ENCODE results near the gene SLC1A5. TPM values are rescaled to one million over a fixed set of nuclear protein-coding genes. Genes with fewer than 3 reads are reported as not detected.

Gene SLC1A5
- total and polyA plus RNA-seq, 4 donors, result 38.2 to 216 (median 106) TPM

DNA sequence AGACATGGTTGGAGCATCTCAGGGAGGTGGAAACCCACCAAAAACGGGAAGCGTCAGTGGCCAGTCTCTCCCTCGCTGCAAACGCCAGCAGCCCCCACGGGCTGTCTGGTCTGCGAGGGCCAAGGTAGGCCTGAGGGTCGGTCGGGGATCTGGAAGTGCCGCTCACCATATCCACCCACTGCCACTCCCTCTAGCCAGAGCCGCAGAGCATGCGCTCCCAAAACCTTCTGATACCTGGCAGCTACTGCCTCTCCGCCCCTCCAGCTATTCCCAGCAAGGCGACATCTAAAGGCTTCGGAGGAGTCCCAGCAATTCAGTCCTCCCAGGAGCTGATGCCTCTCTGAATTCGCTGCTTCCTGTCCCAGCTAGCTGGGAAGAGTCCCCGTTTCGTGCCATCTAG is 46.9 kb downstream of the SLC1A5 start:
- Histone ChIP-seq H3K27me3 (ENCODE audit: control insufficient read depth in 3 of 3, insufficient read depth in 3 of 3, low read length in 2 of 3) (no peaks in the 10 kb centered on the region), H3K27ac (ENCODE audit: low read depth in 1 of 2, low read length in 1 of 2) (no peak overlapping the region), H3K9ac (ENCODE audit: insufficient read depth in 1 of 2, low read length in 2 of 2) (no peak overlapping the region), H3K4me3 (no peak overlapping the region), H3K36me3 (ENCODE audit: control insufficient read depth in 4 of 4, insufficient read depth in 4 of 4, low read length in 4 of 4) (peaks cover 0 to 27% (median 8%) of the 10 kb centered on the region in 4 donors), H3K9me3 (ENCODE audit: control insufficient read depth in 4 of 4, insufficient read depth in 3 of 4, low read length in 3 of 4) (no peaks in the 10 kb centered on the region), H3K4me1 (ENCODE audit: control insufficient read depth in 5 of 5, insufficient read depth in 5 of 5, low read length in 5 of 5) (peaks cover 9 to 48% (median 24%) of the 10 kb centered on the region in 5 donors)
- TF ChIP-seq, protein P1, sequence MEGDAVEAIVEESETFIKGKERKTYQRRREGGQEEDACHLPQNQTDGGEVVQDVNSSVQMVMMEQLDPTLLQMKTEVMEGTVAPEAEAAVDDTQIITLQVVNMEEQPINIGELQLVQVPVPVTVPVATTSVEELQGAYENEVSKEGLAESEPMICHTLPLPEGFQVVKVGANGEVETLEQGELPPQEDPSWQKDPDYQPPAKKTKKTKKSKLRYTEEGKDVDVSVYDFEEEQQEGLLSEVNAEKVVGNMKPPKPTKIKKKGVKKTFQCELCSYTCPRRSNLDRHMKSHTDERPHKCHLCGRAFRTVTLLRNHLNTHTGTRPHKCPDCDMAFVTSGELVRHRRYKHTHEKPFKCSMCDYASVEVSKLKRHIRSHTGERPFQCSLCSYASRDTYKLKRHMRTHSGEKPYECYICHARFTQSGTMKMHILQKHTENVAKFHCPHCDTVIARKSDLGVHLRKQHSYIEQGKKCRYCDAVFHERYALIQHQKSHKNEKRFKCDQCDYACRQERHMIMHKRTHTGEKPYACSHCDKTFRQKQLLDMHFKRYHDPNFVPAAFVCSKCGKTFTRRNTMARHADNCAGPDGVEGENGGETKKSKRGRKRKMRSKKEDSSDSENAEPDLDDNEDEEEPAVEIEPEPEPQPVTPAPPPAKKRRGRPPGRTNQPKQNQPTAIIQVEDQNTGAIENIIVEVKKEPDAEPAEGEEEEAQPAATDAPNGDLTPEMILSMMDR (IDR thresholded peaks at IDR 0.05; ENCODE audit: control extremely low read depth, extremely low read depth), result no peak
- DNase-seq (no peak), ATAC-seq (ENCODE audit: insufficient read depth, low FRiP score) (no peak)
- WGBS, 2 donors, result 87 to 88% methylated on average over 17 of the region's 17 CpGs

- peaks cover 3 to 40% (median 16%) of the 10 kb centered on the region in 5 donors for H3K4me1 ChIP-seq (ENCODE audit: control insufficient read depth in 5 of 5, insufficient read depth in 5 of 5, low read length in 5 of 5)
- ATAC-seq (ENCODE audit: insufficient read depth, low FRiP score), result no peak
- H3K27ac ChIP-seq (ENCODE audit: low read depth in 1 of 2, low read length in 1 of 2), result peak overlapping the region; percentile 40 to 58
- H3K9ac ChIP-seq (ENCODE audit: insufficient read depth in 1 of 2, low read length in 2 of 2), result no peak overlapping the region
- TF ChIP-seq, protein P1 (IDR thresholded peaks at IDR 0.05; ENCODE audit: control extremely low read depth, extremely low read depth), result no peak
- H3K4me3 ChIP-seq, result no peak overlapping the region
- H3K36me3 ChIP-seq (ENCODE audit: control insufficient read depth in 4 of 4, insufficient read depth in 4 of 4, low read length in 4 of 4), result peaks cover 0 to 28% (median 11%) of the 10 kb centered on the region in 4 donors
- 71 to 83% methylated on average over 14 of the region's 14 CpGs for WGBS, 2 donors
- no peaks in the 10 kb centered on the region for H3K9me3 ChIP-seq (ENCODE audit: control insufficient read depth in 4 of 4, insufficient read depth in 3 of 4, low read length in 3 of 4)
- no peaks in the 10 kb centered on the region for H3K27me3 ChIP-seq (ENCODE audit: control insufficient read depth in 3 of 3, insufficient read depth in 3 of 3, low read length in 2 of 3)
- peak; percentile 88 to 92 (median 89) for DNase-seq
Measured at GRCh38 chr19:46739290-46739771, 49.1 kb downstream of the SLC1A5 start.

- peaks cover under 1 to 35% (median 25%) of the 10 kb centered on the region in 4 donors for H3K36me3 ChIP-seq (ENCODE audit: control insufficient read depth in 4 of 4, insufficient read depth in 4 of 4, low read length in 4 of 4)
- H3K4me1 ChIP-seq (ENCODE audit: control insufficient read depth in 5 of 5, insufficient read depth in 5 of 5, low read length in 5 of 5), result peaks cover 3 to 33% (median 12%) of the 10 kb centered on the region in 5 donors
- H3K27me3 ChIP-seq (ENCODE audit: control insufficient read depth in 3 of 3, insufficient read depth in 3 of 3, low read length in 2 of 3), result no peaks in the 10 kb centered on the region
- H3K9ac ChIP-seq (ENCODE audit: insufficient read depth in 1 of 2, low read length in 2 of 2), result no peak overlapping the region
- ATAC-seq (ENCODE audit: insufficient read depth, low FRiP score) (no peak), DNase-seq (no peak)
- no peak overlapping the region for H3K4me3 ChIP-seq
- no peaks in the 10 kb centered on the region for H3K9me3 ChIP-seq (ENCODE audit: control insufficient read depth in 4 of 4, insufficient read depth in 3 of 4, low read length in 3 of 4)
- TF ChIP-seq, protein P1 (IDR thresholded peaks at IDR 0.05; ENCODE audit: control extremely low read depth, extremely low read depth), result no peak
- WGBS, 2 donors, result 74 to 85% methylated on average over 19 of the region's 19 CpGs
- H3K27ac ChIP-seq (ENCODE audit: low read depth in 1 of 2, low read length in 1 of 2), result peak overlapping the region in 1 of 2 donors; percentile 40
Measured at GRCh38 chr19:46737761-46738171, 50.6 kb downstream of the SLC1A5 start.

DNA sequence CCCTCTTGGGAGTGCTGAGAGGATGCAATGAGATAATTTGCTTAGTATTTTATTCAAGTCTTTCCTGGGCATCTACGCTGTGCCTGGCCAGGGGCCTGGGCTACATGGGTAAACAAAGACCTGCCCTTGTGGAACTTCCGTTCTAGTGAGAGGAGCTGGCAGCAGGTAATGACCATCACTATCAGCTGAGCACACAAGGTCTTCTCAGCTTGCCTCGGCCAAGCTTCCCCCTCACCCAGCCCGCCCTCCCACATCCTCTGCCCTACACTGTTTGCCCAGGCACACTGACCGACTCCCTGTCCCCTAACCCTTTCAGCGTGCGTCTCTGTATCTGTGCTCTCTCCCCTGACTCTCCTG is 51.1 kb downstream of the SLC1A5 start:
- Histone ChIP-seq H3K4me1 (ENCODE audit: control insufficient read depth in 5 of 5, insufficient read depth in 5 of 5, low read length in 5 of 5) (peaks cover 3 to 32% (median 12%) of the 10 kb centered on the region in 5 donors), H3K9me3 (ENCODE audit: control insufficient read depth in 4 of 4, insufficient read depth in 3 of 4, low read length in 3 of 4) (no peaks in the 10 kb centered on the region), H3K27me3 (ENCODE audit: control insufficient read depth in 3 of 3, insufficient read depth in 3 of 3, low read length in 2 of 3) (no peaks in the 10 kb centered on the region), H3K36me3 (ENCODE audit: control insufficient read depth in 4 of 4, insufficient read depth in 4 of 4, low read length in 4 of 4) (peaks cover 5 to 40% (median 29%) of the 10 kb centered on the region in 4 donors), H3K9ac (ENCODE audit: insufficient read depth in 1 of 2, low read length in 2 of 2) (no peak overlapping the region), H3K4me3 (no peak overlapping the region), H3K27ac (ENCODE audit: low read depth in 1 of 2, low read length in 1 of 2) (peak overlapping the region in 1 of 2 donors; percentile 65)
- no peak for DNase-seq
- ATAC-seq (ENCODE audit: insufficient read depth, low FRiP score), result no peak
- WGBS, 2 donors, result 57 to 88% methylated on average over 7 of the region's 7 CpGs
- TF ChIP-seq, protein P1 (IDR thresholded peaks at IDR 0.05; ENCODE audit: control extremely low read depth, extremely low read depth), result no peak
